ACHN (cell line): Measurements from ENCODE around the gene PSPN.
"Not testable (repeated sequence)": the region's sequence is repeated elsewhere in the genome, so short reads cannot be mapped to it uniquely, and the experiment has no call there.

Source experiments
- DNase-seq: peaks from one replicate; pipeline ENCODE4 v3.0.0-alpha.2; 2015
- in situ Hi-C: cut with HindIII; loops from 2 replicates; pipeline ENCODE4 v1.10.0; 2017; ENCODE audit warnings: low sequenced_read_pairs, low pct_ligation_motif_present, low pct_unique_long_range_greater_than_20kb

Gene PSPN

GRCh38 chr19:6376512-6377190, 918 bp upstream of the PSPN start:
- in situ Hi-C loops = no loop called here
- DNase-seq = no peak

GRCh38 chr19:6374711-6375410, 872 bp downstream of the PSPN start:
- in situ Hi-C loops = no loop called here
- DNase-seq = no peak

GRCh38 chr19:6374161-6374709, 1.5 kb downstream of the PSPN start:
- in situ Hi-C loops = no loop called here
- DNase-seq = no peak

- no peak for DNase-seq
- in situ Hi-C loops = no loop called here
Observed at GRCh38 chr19:6373813-6374108, 2.0 kb downstream of the PSPN start.

GRCh38 chr19:6373096-6373812, 2.5 kb downstream of the PSPN start:
- peak; percentile 95 for DNase-seq
- in situ Hi-C loops = no loop called here

GRCh38 chr19:6372594-6373095, 3.1 kb downstream of the PSPN start, which contains the start of gene ALKBH7:
ALKBH7 (plus strand) TSS chr19:6372794; CDS start chr19:6372821, 27 bp downstream.
- in situ Hi-C loops = no loop called here
- DNase-seq = peak; percentile 99

- no peak for DNase-seq
- in situ Hi-C loops = no loop called here
Observed at GRCh38 chr19:6364353-6364752, 11.4 kb downstream of the PSPN start.

GRCh38 chr19:6362351-6362801, 13.4 kb downstream of the PSPN start:
- in situ Hi-C loops = no loop called here
- DNase-seq = peak; percentile 2

- in situ Hi-C loops = no loop called here
- peak; percentile 8 for DNase-seq
Observed at GRCh38 chr19:6362027-6362350, 13.7 kb downstream of the PSPN start.

GRCh38 chr19:6360857-6361216, 14.9 kb downstream of the PSPN start:
- in situ Hi-C loops, DNase-seq: not testable (repeated sequence)

GRCh38 chr19:6360445-6360844, 15.3 kb downstream of the PSPN start:
- DNase-seq, in situ Hi-C loops: not testable (repeated sequence)

- in situ Hi-C loops = no loop called here
Observed at GRCh38 chr19:6359568-6360341, 16.0 kb downstream of the PSPN start.

GRCh38 chr19:6358003-6358402, 17.7 kb downstream of the PSPN start:
- in situ Hi-C loops = no loop called here
- no peak for DNase-seq

More at GRCh38 chr19:6359568-6360341, 16.0 kb downstream of the PSPN start:
- DNase-seq = no peak

GRCh38 chr19:6357174-6357573, 18.6 kb downstream of the PSPN start:
- DNase-seq = no peak
- in situ Hi-C loops = no loop called here

GRCh38 chr19:6355321-6356040, 20.3 kb downstream of the PSPN start:
- in situ Hi-C loops, DNase-seq: not testable (repeated sequence)

- in situ Hi-C loops = no loop called here
- peak; percentile 29 for DNase-seq
Observed at GRCh38 chr19:6354098-6354674, 21.5 kb downstream of the PSPN start.

GRCh38 chr19:6352381-6353165, 23.2 kb downstream of the PSPN start:
- in situ Hi-C loops = no loop called here
- DNase-seq = no peak
